Lower leg skin (tissue), 3 donors: ENCODE data around the gene AFMID.

Experiments used
- CTCF ChIP-seq, 3 donors: fragments of 450-650 bp; IDR thresholded peaks; one replicate each; pipeline ENCODE4 v1.5.1; 2016; ENCODE audit warnings: antibody characterized with exemption in 3 of 3, mild to moderate bottlenecking in 3 of 3, moderate library complexity in 2 of 3
- POLR2A ChIP-seq, 2 donors: fragments of 450-650 bp; IDR thresholded peaks; one replicate each; pipeline ENCODE4 v1.6.1; 2016 to 2017; ENCODE audit warnings: antibody characterized with exemption in 2 of 2, mild to moderate bottlenecking in 1 of 2, moderate library complexity in 1 of 2

- TF ChIP-seq CTCF (IDR thresholded peaks at IDR 0.05) (no peak), POLR2A (IDR thresholded peaks at IDR 0.05) (no peak)
Measured at GRCh38 chr17:78237401-78238012, 50.3 kb downstream of the AFMID start.
